HCT116 (cell line): Measurements from ENCODE around the gene PHF13. TPM values are rescaled to one million over a fixed set of nuclear protein-coding genes. Genes with fewer than 3 reads are reported as not detected.

Source experiments
- ATAC-seq: fragments of 200-7000 bp; cut with Tn5 transposase; 2 replicates; pipeline ENCODE4 v1.9.1; 2020; ENCODE audit warnings: mild to moderate bottlenecking, moderate library complexity
- BruUV-seq: library from RNA; stranded (reverse); fragments of 400-500 nt; replicated peaks from 2 replicates; lab custom pipeline; 2021; lab: Mats Ljungman, UMichigan
- CTCF ChIA-PET: fragments of 300-600 bp; sonication (Branson Sonifier 250); formaldehyde crosslinking; loops from one replicate; lab custom pipeline; 2021; ENCODE audit warnings: antibody characterized with exemption; lab: Charles Lee
- POLR2A ChIA-PET: fragments of 300-600, 350-600 bp; sonication (Branson Sonifier 250); formaldehyde crosslinking; loops from one replicate; lab custom pipeline; 2021; ENCODE audit warnings: antibody characterized with exemption; lab: Charles Lee
- RAD21 ChIA-PET, 2 experiments: fragments of 300-600 bp; sonication (Branson Sonifier 250); formaldehyde crosslinking; loops; one replicate each; lab custom pipeline; 2023; ENCODE audit warnings: low total read pairs in 2 of 2; ENCODE audit not compliant: uncharacterized antibody in 2 of 2, unreplicated experiment in 2 of 2, low non-redundant PET in 1 of 2; lab: Charles Lee
- DNase-seq: peaks from one replicate; pipeline ENCODE4 v3.0.0-alpha.2; 2010; ENCODE audit warnings: low read depth, low spot score
- H2AFZ ChIP-seq: fragments of 200-600 bp; shearing (Covaris generic), sonication (generic); 2 replicates; pipeline ENCODE4 v1.6.1; 2017; ENCODE audit warnings: low read depth, mixed run types, mixed read lengths, antibody characterized with exemption, low read length; ENCODE audit not compliant: poor library complexity, severe bottlenecking
- H3K27ac ChIP-seq: 2 replicates; pipeline ENCODE4 v1.5.1; 2012; ENCODE audit warnings: low read depth, low read length
- H3K27me3 ChIP-seq: fragments of 200-600 bp; sonication (generic); 2 replicates; pipeline ENCODE4 v1.6.1; 2016; ENCODE audit warnings: mixed run types, low read length, mixed read lengths; ENCODE audit not compliant: insufficient read depth
- H3K36me3 ChIP-seq, 2 experiments: fragments of 200-500 bp in 1 of 2; fragments of 200-600 bp in 1 of 2; sonication (Bioruptor generic) in 1 of 2; sonication (generic) in 1 of 2; 2 replicates each; pipeline versions ENCODE4 v1.5.1 to v1.6.1; 2014 to 2016; ENCODE audit warnings: low read length in 2 of 2, inconsistent platforms in 1 of 2, mixed read lengths in 1 of 2, mixed run types in 1 of 2; ENCODE audit not compliant: insufficient read depth in 2 of 2, control insufficient read depth in 1 of 2
- H3K4me1 ChIP-seq, 2 experiments: fragments of 200-600 bp in 1 of 2; sonication (generic) in 1 of 2; 2 replicates each; pipeline versions ENCODE4 v1.5.1 to v1.6.1; 2012 to 2017; ENCODE audit warnings: low read length in 2 of 2, inconsistent platforms in 1 of 2, mild to moderate bottlenecking in 1 of 2, mixed read lengths in 1 of 2, mixed run types in 1 of 2, moderate library complexity in 1 of 2; ENCODE audit not compliant: insufficient read depth in 2 of 2, control insufficient read depth in 1 of 2
- H3K4me2 ChIP-seq: fragments of 200-600 bp; sonication (generic); 2 replicates; pipeline ENCODE4 v1.6.1; 2017; ENCODE audit warnings: mixed run types, low read length, mixed read lengths
- H3K4me3 ChIP-seq, 2 experiments: fragments of 200-600 bp in 1 of 2; sonication (generic) in 1 of 2; replicated peaks in 1 of 2; 2 replicates each; pipeline ENCODE4 v1.5.1; 2011 to 2016; ENCODE audit warnings: low read length in 2 of 2, control low read depth in 1 of 2, low read depth in 1 of 2, mild to moderate bottlenecking in 1 of 2, mixed read lengths in 1 of 2, mixed run types in 1 of 2
- H3K79me2 ChIP-seq: fragments of 200-600 bp; sonication (generic); 2 replicates; pipeline ENCODE4 v1.6.1; 2017; ENCODE audit warnings: mild to moderate bottlenecking, mixed run types, low read length, moderate library complexity, mixed read lengths; ENCODE audit not compliant: insufficient read depth
- H3K9ac ChIP-seq: fragments of 200-600 bp; sonication (generic); 2 replicates; pipeline ENCODE4 v1.6.1; 2016; ENCODE audit warnings: low read length, mixed read lengths
- H3K9me2 ChIP-seq: fragments of 200-600 bp; sonication (generic), shearing (Covaris generic); 2 replicates; pipeline ENCODE4 v1.6.1; 2017; ENCODE audit warnings: mixed run types, mild to moderate bottlenecking, moderate library complexity; ENCODE audit not compliant: insufficient read depth
- H3K9me3 ChIP-seq, 2 experiments: fragments of 200-500 bp in 1 of 2; fragments of 200-600 bp in 1 of 2; sonication (Bioruptor generic) in 1 of 2; sonication (generic) in 1 of 2; 2 replicates each; pipeline ENCODE4 v1.6.1; 2014 to 2017; ENCODE audit warnings: low read length in 2 of 2, mixed read lengths in 2 of 2, inconsistent platforms in 1 of 2, low read depth in 1 of 2, mild to moderate bottlenecking in 1 of 2, mixed run types in 1 of 2, moderate library complexity in 1 of 2; ENCODE audit not compliant: control insufficient read depth in 1 of 2, insufficient read depth in 1 of 2
- H4K20me1 ChIP-seq: fragments of 200-600 bp; sonication (generic), shearing (Covaris generic); 2 replicates; pipeline ENCODE4 v1.6.1; 2017; ENCODE audit warnings: mixed run types, mild to moderate bottlenecking, moderate library complexity; ENCODE audit not compliant: insufficient read depth
- CBX3 ChIP-seq: IDR thresholded peaks from 2 replicates; pipeline ENCODE4 v1.6.1; 2012; ENCODE audit warnings: low read depth
- POLR2AphosphoS5 ChIP-seq: IDR thresholded peaks from 2 replicates; pipeline ENCODE4 v1.6.1; 2011; ENCODE audit warnings: mild to moderate bottlenecking, low read depth, low read length, moderate library complexity
- TCF7L2 ChIP-seq: IDR thresholded peaks from 2 replicates; pipeline ENCODE4 v1.7.0; 2011; ENCODE audit warnings: borderline replicate concordance, inconsistent platforms; ENCODE audit not compliant: insufficient read depth, insufficient read length; ENCODE audit errors: extremely low read depth
- ZFX ChIP-seq: fragments of 450-650 bp; IDR thresholded peaks from 2 replicates; pipeline ENCODE4 v1.6.1; 2017
- intact Hi-C: fragments of 100-400 bp; cut with micrococcal nuclease; formaldehyde crosslinking; loops from 2 replicates; pipeline ENCODE4 v1.10.0; 2022
- total RNA-seq: library from RNA; stranded (reverse); gene quantifications from one replicate; pipeline ENCODE4 v1.2.1, GENCODE V29; 2021; ENCODE audit not compliant: unreplicated experiment
- TF ChIP-seq, protein P1 (sequence below): IDR thresholded peaks from 2 replicates; pipeline ENCODE4 v1.6.1; 2012; ENCODE audit warnings: low read depth

PHF13 gene
- total RNA-seq, 1 experiment from 2014 or later: 25.8 TPM

DNA sequence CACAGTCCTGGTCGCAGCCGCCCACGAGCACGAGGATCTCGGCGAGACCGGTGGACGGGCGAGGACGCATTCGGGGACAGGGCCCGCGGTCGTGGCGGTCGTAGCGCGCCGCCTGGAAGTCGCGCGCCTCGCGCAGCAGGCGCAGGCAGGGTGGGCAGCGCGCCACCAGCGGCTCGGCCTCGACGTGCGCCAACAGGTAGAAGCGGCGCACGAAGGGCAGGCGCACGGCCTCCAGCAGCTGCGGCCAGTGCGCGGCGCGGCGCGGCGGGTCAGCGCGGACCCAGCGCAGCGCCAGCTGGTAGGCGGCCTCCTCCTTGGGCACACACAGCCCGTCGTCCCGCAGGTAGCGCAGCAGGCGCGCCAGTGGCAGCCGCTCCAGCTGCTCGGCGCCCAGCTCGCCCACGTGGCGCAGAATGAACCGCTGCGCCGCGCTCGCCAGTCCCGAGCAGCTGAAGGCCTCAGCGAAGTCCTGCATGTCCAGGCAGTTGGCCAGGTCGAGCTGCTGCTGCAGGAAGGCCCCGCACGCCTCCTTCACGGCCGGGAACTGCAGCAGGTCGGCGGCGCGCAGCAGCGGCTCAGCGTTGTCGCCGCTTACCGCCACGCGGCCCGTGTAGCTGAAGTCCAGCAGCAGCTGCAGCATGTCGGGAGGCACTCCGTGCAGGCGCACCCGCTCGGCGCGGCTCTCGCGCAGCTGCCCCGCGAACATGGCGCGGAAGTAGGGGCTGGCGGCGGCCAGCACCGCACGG lies 11.4 kb upstream of the PHF13 start:
- H3K9ac ChIP-seq: peak overlapping the region; percentile 85
- no peak overlapping the region for H2AFZ ChIP-seq
- peak; percentile 52 for ATAC-seq
- TF ChIP-seq TCF7L2 (peak; percentile 15), CBX3 (no peak), POLR2AphosphoS5 (peak; percentile 24; the same call in 1 of the 2 replicates), ZFX (peak; percentile 78; the same call in 1 of the 2 replicates)
- TF ChIP-seq, protein P1, sequence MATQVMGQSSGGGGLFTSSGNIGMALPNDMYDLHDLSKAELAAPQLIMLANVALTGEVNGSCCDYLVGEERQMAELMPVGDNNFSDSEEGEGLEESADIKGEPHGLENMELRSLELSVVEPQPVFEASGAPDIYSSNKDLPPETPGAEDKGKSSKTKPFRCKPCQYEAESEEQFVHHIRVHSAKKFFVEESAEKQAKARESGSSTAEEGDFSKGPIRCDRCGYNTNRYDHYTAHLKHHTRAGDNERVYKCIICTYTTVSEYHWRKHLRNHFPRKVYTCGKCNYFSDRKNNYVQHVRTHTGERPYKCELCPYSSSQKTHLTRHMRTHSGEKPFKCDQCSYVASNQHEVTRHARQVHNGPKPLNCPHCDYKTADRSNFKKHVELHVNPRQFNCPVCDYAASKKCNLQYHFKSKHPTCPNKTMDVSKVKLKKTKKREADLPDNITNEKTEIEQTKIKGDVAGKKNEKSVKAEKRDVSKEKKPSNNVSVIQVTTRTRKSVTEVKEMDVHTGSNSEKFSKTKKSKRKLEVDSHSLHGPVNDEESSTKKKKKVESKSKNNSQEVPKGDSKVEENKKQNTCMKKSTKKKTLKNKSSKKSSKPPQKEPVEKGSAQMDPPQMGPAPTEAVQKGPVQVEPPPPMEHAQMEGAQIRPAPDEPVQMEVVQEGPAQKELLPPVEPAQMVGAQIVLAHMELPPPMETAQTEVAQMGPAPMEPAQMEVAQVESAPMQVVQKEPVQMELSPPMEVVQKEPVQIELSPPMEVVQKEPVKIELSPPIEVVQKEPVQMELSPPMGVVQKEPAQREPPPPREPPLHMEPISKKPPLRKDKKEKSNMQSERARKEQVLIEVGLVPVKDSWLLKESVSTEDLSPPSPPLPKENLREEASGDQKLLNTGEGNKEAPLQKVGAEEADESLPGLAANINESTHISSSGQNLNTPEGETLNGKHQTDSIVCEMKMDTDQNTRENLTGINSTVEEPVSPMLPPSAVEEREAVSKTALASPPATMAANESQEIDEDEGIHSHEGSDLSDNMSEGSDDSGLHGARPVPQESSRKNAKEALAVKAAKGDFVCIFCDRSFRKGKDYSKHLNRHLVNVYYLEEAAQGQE: no peak
- TF ChIP-seq, all 23 proteins: peak for 3
- Histone ChIP-seq H3K9me3 (no peaks in the 10 kb centered on the region), H3K4me2 (peak overlapping the region; percentile 86), H3K9me2 (no peaks in the 10 kb centered on the region), H3K36me3 (peaks cover 11 to 25% of the 10 kb centered on the region in 2 experiments; a peak in 3 of 4 replicates), H3K4me3 (peak overlapping the region; percentile 87 to 96), H3K27ac (peak overlapping the region; percentile 95), H3K27me3 (no peaks in the 10 kb centered on the region), H3K4me1 (peaks cover 22 to 33% of the 10 kb centered on the region in 2 experiments), H4K20me1 (peaks cover 14% of the 10 kb centered on the region; the same call in 1 of the 2 replicates), H3K79me2 (peaks cover 55% of the 10 kb centered on the region)
- BruUV-seq: no TSS peak
- ChIA-PET CTCF (interaction anchor here (0.9 kb wide), 1 partner anchor 112 kb away, joined by 4 read pairs; no protein-coding TSS in a partner anchor), RAD21 (no interaction called here), POLR2A (interaction anchor here (0.7 to 1.6 kb wide), 5 partner anchors 11 to 29 kb away, joined by 3 to 10 read pairs (median 4); partner anchors contain the start of genes THAP3 and ZBTB48)
- no peak for DNase-seq
- intact Hi-C loops: loop anchor here (2.0 kb wide), 1 partner anchor 47 kb away; the partner anchor contains the start of genes NOL9 and TAS1R1
